Subcutaneous adipose tissue (tissue), 4 donors: ENCODE measurements around the gene ADAMTS1. TPM values are rescaled to one million over a fixed set of nuclear protein-coding genes. Genes with fewer than 3 reads are reported as not detected.

Source experiments
- total RNA-seq, 4 donors: library from RNA; depleted of rRNA; stranded (reverse); fragments of >200 nt; gene quantifications; one replicate each; pipeline ENCODE4 v1.1.0, GENCODE V29; 2016
- TF ChIP-seq, protein P1 (sequence below): fragments of 450-650 bp; IDR thresholded peaks from one replicate; pipeline ENCODE4 v1.5.1; 2016; ENCODE audit warnings: low read depth, mild to moderate bottlenecking, control low read depth, antibody characterized with exemption, moderate library complexity

The ADAMTS1 gene
- total RNA-seq, 4 donors from 2014 or later: 106 to 173 (median 118) TPM

DNA sequence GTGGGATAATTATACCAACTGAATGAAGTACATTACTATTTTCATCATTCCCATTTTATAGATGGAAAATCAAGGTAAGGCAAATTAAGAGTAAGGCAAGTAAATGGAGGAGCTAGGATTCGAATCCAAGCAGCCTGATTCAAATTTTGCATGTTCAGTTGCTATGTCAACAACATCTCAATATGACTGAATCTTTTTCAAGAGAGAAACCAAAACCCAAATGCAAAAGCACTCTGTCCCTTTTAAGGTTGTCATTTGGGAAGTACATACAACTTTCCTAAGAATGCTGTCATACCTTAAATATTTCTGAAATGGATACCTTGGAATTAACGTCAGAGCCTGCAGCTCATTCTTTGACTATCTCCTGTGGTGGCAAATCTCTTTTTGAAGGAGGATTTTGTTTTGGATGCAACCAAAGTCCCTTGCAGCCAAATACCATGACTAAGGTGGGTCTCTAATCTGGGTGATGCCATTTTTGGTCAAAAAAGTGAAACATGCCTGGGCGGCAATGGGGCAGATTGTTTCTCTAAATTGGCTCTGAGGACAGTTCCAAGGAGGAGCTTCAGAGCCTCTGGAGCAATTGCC is 25.4 kb downstream of the ADAMTS1 start:
- TF ChIP-seq, protein P1, sequence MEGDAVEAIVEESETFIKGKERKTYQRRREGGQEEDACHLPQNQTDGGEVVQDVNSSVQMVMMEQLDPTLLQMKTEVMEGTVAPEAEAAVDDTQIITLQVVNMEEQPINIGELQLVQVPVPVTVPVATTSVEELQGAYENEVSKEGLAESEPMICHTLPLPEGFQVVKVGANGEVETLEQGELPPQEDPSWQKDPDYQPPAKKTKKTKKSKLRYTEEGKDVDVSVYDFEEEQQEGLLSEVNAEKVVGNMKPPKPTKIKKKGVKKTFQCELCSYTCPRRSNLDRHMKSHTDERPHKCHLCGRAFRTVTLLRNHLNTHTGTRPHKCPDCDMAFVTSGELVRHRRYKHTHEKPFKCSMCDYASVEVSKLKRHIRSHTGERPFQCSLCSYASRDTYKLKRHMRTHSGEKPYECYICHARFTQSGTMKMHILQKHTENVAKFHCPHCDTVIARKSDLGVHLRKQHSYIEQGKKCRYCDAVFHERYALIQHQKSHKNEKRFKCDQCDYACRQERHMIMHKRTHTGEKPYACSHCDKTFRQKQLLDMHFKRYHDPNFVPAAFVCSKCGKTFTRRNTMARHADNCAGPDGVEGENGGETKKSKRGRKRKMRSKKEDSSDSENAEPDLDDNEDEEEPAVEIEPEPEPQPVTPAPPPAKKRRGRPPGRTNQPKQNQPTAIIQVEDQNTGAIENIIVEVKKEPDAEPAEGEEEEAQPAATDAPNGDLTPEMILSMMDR: no peak

DNA sequence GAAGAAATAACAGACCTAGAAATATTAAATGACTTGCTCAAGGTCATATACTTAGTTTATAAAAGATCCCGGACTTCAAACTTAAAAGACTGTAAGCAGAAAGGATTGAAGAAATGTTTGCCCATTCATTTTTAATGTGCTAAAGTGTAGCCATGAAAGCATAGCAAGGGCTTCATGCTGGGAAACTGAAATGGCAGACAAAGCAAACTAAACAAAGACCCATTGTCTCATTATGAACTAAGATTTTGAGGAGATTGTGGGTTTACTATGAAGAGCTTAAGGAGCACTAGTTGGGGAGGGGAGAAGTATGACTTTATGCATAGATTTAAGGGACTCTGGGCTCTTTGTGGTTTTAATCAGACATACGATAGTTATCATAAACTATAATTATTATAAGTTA is 26.3 kb downstream of the ADAMTS1 start:
- TF ChIP-seq, protein P1: no peak

DNA sequence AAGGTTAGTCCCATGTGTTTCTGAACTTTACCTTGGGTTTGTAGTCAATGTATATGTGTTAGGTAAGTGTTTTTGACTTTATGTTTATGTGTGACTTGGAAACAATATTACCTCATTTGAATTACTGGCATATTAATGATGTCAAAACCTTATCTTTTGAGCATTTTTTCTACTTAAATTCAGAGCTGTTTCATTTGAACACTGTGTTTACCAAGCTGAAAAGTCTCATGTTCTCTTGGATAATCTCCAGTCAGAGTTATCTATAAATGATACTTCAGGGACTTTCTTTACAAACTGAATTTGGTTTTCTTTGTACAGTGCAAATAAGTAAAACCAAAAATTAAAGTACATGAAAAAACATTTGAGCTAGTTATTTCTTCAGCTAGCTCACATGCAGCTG is 30.0 kb downstream of the ADAMTS1 start:
- TF ChIP-seq, protein P1: no peak

DNA sequence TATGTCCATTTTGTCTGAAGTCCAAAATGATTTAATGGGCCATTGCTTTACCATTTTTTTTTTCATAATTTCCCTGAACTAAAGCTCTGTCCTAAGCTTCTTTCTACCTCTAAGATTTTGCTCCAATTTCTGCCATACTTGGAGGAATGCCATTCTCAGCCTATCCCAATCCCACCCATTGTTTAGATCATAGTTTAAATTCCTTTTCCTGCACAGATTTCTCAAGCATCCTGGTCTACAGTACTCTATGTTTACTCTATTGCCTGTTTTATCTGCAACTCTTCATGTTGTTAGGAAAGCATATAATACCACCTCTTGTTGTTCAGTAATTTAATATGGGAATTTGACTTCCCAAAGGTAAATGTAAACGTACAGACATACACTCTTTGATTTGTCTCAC is 30.8 kb downstream of the ADAMTS1 start:
- TF ChIP-seq, protein P1: no peak

DNA sequence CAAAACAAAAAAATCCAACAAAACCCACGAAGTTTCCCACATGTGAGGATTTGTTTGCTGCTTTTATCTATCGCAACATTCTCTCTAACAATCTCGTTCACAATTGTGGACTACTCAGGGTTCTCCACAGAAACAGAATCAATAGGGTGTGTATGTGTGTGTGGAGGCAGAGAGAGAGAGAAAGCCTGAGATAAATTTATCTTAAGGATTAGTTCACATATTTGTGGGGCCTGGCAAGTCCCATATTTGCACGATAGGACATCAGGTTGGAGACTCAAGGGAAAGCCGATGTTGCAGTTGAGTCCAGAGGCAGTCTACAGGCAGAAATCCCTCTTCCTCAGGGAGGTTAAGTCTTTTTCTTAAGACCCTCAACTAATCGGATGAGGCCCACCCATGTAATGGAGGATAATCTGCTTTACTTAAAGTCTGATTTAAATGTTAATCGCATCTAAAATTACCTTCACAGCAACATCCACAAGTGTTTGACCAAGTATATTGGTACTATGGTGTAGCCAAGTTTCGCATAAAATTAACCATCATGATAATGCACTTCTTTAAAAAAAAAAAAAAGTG is 31.7 kb downstream of the ADAMTS1 start:
- TF ChIP-seq, protein P1: no peak

DNA sequence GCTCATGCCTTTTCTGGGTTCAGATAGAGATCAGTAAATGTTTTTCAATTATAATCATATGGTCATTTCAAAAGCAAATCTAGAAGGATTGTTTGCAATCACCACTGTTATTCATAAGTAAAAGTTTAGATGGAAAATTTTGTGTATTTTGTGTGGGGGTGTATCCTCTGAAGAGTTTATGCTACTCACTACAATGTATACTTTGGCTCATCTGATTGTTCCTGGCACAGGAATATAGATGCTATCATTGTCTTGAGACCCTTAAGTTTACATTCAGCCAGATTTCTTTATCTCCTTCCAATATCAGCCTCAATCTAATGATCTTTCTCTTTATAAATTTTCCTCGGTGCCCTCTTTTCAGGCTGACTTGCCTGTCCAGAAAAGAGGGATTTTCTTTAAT is 33.0 kb downstream of the ADAMTS1 start:
- TF ChIP-seq, protein P1: no peak

DNA sequence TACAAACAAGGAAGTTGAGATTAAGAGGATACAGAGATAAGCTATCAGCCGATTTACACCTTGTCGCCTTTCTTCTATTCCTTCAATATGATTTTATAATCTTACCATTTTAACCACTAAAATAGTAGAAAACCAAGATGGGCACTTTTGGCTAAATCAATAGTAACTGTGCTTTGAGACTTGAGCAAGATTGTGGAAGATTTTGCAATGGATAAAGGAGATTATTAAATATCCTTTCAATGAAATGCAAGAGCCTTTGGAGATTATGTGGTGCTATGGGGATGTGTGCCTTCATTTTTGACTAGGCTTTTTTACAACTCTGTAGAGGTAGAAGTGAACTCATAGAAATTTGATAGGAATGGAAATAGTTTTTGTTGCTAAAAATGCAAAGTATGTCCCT is 33.7 kb downstream of the ADAMTS1 start:
- TF ChIP-seq, protein P1: no peak
